Mesodermal cell (in vitro differentiated cells): ENCODE data around the gene PCDHA4.
"Not testable (repeated sequence)": the region's sequence is repeated elsewhere in the genome, so short reads cannot be mapped to it uniquely, and the experiment has no call there.

Source experiments
- H3K27ac ChIP-seq: 2 replicates; pipeline ENCODE4 v1.7.0; 2013; ENCODE audit warnings: mild to moderate bottlenecking, low read depth, low read length, moderate library complexity; ENCODE audit not compliant: severe bottlenecking
- H3K36me3 ChIP-seq: 2 replicates; pipeline ENCODE4 v1.7.1; 2013; ENCODE audit warnings: mild to moderate bottlenecking, low read length, moderate library complexity; ENCODE audit not compliant: control insufficient read depth, insufficient read depth
- H3K4me1 ChIP-seq: one replicate; pipeline ENCODE4 v1.7.1; 2013; ENCODE audit warnings: mild to moderate bottlenecking, low read length; ENCODE audit not compliant: insufficient read depth, control insufficient read depth, poor library complexity, severe bottlenecking
- H3K4me3 ChIP-seq: 2 replicates; pipeline ENCODE4 v1.7.0; 2013; ENCODE audit warnings: low read length, control low read depth, mild to moderate bottlenecking; ENCODE audit not compliant: insufficient read depth, poor library complexity, severe bottlenecking; ENCODE audit errors: extremely low read depth
- H3K9me3 ChIP-seq: 2 replicates; pipeline ENCODE4 v1.7.1; 2013; ENCODE audit warnings: mild to moderate bottlenecking, low read length, moderate library complexity; ENCODE audit not compliant: control insufficient read depth
- WGBS, 2 experiments: methylation state at CpG; one replicate each; pipeline ENCODE4 v1.1.5; 2013; ENCODE audit warnings: missing lambda C conversion rate in 2 of 2; ENCODE audit not compliant: insufficient coverage in 2 of 2; 5-methylcytosine and 5-hydroxymethylcytosine counted together

PCDHA4 gene

DNA sequence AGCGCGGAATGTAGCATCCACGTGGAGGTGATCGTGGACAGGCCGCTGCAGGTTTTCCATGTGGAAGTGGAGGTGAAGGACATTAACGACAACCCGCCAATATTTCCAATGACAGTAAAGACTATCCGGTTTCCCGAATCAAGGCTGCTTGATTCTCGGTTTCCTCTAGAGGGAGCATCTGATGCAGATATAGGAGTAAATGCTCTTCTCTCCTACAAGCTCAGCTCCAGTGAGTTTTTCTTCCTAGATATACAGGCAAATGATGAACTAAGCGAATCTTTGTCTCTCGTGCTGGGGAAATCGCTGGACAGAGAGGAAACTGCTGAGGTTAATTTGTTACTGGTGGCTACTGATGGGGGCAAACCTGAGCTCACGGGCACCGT is 11.6 kb upstream of the PCDHA4 start:
- Histone ChIP-seq H3K9me3 (peaks cover 15% of the 10 kb centered on the region), H3K27ac (no peak overlapping the region), H3K4me3 (peak overlapping the region; percentile 29)

DNA sequence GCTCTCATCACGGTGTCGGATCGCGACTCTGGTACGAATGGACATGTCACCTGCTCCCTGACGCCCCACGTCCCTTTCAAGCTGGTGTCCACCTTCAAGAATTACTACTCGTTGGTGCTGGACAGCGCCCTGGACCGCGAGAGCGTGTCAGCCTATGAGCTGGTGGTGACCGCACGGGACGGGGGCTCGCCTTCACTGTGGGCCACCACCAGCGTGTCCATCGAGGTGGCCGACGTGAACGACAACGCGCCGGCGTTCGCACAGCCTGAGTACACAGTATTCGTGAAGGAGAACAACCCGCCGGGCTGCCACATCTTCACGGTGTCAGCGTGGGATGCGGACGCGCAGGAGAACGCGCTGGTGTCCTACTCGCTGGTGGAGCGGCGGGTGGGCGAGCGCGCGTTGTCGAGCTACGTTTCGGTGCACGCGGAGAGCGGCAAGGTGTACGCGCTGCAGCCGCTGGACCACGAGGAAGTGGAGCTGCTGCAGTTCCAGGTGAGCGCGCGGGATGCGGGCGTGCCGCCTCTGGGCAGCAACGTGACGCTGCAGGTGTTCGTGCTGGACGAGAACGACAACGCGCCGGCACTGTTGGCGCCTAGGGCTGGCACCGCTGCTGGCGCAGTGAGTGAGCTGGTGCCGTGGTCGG is 10.7 kb upstream of the PCDHA4 start:
- peaks cover 15% of the 10 kb centered on the region for H3K9me3 ChIP-seq
- not testable (repeated sequence) for H3K27ac ChIP-seq, H3K4me1 ChIP-seq, H3K36me3 ChIP-seq, H3K4me3 ChIP-seq
- 96% methylated on average over 61 to 63 of the region's 72 CpGs for WGBS, 2 experiments

More for the DNA sequence above, 11.6 kb upstream of the PCDHA4 start:
- WGBS, 2 experiments = 71 to 77% methylated on average over 8 to 10 of the region's 15 CpGs
- Histone ChIP-seq H3K36me3 (no peaks in the 10 kb centered on the region), H3K4me1 (no peaks in the 10 kb centered on the region)

DNA sequence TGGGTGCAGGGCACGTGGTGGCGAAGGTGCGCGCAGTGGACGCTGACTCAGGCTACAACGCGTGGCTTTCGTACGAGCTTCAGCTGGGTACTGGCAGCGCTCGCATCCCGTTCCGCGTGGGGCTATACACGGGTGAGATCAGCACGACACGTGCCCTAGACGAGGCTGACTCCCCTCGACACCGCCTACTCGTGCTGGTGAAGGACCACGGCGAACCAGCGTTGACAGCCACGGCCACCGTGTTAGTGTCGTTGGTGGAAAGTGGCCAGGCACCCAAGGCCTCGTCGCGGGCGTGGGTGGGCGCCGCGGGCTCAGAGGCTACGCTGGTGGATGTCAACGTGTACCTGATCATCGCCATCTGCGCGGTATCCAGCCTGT is 10.2 kb upstream of the PCDHA4 start:
- Histone ChIP-seq H3K9me3 (peaks cover 15% of the 10 kb centered on the region), H3K4me1 (no peaks in the 10 kb centered on the region), H3K36me3 (no peaks in the 10 kb centered on the region), H3K4me3 (no peak overlapping the region), H3K27ac (no peak overlapping the region)
- WGBS, 2 experiments = 95 to 96% methylated on average over 39 of the region's 39 CpGs

DNA sequence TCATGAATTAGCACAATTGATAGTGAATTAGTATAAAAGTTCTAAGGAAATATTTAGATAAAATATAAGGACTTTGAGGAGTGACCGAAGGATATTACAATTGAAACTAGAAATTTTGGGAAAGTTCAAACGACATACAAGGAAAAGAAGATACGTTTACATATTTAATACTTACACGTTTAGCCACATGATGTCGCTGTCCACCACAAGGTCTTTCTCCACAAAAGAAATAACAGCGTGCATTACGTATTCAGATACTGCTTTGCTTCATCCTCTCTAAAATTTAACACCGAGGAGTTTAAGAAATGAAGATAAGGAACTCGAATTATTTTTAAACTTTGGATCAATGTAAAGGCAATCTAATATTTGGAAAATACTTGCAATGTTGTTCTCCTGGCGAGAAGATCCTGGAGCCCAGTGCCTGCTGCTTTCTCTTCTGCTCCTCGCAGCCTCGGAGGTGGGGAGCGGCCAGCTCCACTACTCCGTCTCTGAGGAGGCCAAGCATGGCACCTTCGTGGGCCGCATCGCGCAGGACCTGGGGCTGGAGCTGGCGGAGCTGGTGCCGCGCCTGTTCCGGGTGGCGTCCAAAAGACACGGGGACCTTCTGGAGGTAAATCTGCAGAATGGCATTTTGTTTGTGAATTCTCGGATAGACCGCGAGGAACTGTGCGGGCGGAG is 5.9 kb upstream of the PCDHA4 start, which contains the start of gene PCDHA3:
Gene PCDHA3 (plus strand): TSS at position 242 of the 678 bp plus-strand sequence.
- Histone ChIP-seq H3K36me3 (no peaks in the 10 kb centered on the region), H3K4me3 (no peak within 1 kb of the TSS), H3K4me1 (no peaks in the 10 kb centered on the region), H3K9me3 (no peaks in the 10 kb centered on the region), H3K27ac (no peak within 1 kb of the TSS)
- WGBS, 2 experiments = 95 to 97% methylated on average over 7 to 22 of the region's 29 CpGs

DNA sequence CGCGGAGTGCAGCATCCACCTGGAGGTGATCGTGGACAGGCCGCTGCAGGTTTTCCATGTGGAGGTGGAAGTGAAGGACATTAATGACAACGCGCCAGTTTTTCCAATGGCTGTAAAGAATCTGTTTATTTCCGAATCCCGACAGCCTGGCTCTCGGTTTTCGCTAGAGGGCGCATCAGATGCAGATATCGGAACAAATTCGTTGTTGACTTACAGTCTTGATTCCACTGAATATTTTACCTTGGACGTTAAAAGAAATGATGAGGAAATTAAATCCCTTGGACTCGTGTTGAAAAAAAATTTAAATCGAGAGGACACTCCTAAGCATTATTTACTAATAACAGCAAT is 5.4 kb upstream of the PCDHA4 start:
- no peaks in the 10 kb centered on the region for H3K36me3 ChIP-seq
- no peaks in the 10 kb centered on the region for H3K9me3 ChIP-seq
- no peak overlapping the region for H3K4me3 ChIP-seq
- no peaks in the 10 kb centered on the region for H3K4me1 ChIP-seq
- 95 to 97% methylated on average over 16 of the region's 16 CpGs for WGBS, 2 experiments
- no peak overlapping the region for H3K27ac ChIP-seq

DNA sequence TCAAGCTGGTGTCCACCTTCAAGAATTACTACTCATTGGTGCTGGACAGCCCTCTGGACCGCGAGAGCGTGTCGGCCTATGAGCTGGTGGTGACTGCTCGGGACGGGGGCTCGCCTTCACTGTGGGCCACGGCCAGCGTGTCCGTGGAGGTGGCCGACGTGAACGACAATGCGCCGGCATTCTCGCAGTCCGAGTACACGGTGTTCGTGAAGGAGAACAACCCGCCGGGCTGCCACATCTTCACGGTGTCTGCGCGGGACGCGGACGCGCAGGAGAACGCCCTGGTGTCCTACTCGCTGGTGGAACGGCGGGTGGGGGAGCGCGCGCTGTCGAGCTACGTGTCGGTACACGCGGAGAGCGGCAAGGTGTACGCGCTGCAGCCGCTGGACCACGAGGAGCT is 4.5 kb upstream of the PCDHA4 start:
- H3K9me3 ChIP-seq, H3K27ac ChIP-seq, H3K36me3 ChIP-seq, H3K4me1 ChIP-seq, H3K4me3 ChIP-seq: not testable (repeated sequence)
- WGBS, 2 experiments = 97% methylated on average over 35 to 44 of the region's 45 CpGs

DNA sequence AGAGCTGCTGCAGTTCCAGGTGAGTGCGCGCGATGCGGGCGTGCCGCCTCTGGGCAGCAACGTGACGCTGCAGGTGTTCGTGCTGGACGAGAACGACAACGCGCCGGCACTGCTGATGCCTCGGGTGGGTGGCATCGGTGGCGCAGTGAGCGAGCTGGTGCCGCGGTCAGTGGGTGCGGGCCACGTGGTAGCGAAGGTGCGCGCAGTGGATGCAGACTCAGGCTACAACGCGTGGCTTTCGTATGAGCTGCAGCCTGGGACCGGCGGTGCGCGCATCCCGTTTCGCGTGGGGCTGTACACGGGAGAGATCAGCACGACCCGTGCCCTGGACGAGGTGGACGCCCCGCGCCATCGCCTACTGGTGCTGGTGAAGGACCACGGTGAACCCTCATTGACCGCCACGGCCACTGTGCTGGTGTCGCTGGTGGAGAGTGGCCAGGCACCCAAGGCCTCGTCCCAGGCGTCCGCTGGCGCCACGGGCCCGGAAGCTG is 4.0 kb upstream of the PCDHA4 start:
- Histone ChIP-seq H3K4me1 (no peaks in the 10 kb centered on the region), H3K4me3 (no peak overlapping the region), H3K36me3 (no peaks in the 10 kb centered on the region), H3K27ac (no peak overlapping the region), H3K9me3 (no peaks in the 10 kb centered on the region)
- 96 to 97% methylated on average over 52 to 53 of the region's 53 CpGs for WGBS, 2 experiments

DNA sequence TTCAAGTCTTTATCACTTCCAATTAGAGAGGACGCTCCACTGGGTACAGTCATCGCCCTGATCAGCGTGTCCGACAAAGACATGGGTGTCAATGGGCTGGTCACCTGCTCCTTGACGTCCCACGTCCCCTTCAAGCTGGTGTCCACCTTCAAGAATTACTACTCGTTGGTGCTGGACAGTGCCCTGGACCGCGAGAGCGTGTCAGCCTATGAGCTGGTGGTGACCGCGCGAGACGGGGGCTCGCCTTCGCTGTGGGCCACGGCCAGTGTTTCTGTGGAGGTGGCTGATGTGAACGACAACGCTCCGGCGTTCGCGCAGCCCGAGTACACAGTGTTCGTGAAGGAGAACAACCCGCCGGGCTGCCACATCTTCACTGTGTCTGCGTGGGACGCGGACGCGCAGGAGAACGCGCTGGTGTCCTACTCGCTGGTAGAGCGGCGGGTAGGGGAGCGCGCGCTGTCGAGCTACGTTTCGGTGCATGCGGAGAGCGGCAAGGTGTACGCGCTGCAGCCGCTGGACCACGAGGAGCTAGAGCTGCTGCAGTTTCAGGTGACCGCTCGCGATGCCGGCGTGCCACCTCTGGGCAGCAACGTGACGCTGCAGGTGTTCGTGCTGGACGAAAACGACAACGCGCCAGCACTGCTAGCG is 1.5 kb downstream of the PCDHA4 start:
- not testable (repeated sequence) for H3K9me3 ChIP-seq, H3K36me3 ChIP-seq, H3K4me1 ChIP-seq, H3K4me3 ChIP-seq, H3K27ac ChIP-seq
- WGBS, 2 experiments = 96 to 97% methylated on average over 53 to 62 of the region's 62 CpGs

DNA sequence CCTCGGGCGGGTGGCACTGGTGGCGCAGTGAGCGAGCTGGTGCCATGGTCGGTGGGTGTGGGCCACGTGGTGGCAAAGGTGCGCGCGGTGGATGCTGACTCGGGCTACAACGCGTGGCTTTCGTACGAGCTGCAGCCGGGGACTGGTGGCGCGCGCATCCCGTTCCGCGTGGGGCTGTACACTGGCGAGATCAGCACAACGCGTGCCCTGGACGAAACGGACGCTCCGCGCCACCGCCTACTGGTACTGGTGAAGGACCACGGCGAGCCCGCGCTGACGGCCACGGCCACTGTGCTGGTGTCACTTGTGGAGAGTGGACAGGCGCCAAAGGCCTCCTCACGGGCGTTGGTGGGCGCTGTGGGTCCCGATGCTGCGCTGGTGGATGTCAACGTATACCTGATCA is 2.0 kb downstream of the PCDHA4 start:
- Histone ChIP-seq H3K9me3 (no peaks in the 10 kb centered on the region), H3K27ac (no peak overlapping the region), H3K36me3 (no peaks in the 10 kb centered on the region), H3K4me1 (no peaks in the 10 kb centered on the region), H3K4me3 (no peak overlapping the region)
- 95 to 97% methylated on average over 43 of the region's 43 CpGs for WGBS, 2 experiments

DNA sequence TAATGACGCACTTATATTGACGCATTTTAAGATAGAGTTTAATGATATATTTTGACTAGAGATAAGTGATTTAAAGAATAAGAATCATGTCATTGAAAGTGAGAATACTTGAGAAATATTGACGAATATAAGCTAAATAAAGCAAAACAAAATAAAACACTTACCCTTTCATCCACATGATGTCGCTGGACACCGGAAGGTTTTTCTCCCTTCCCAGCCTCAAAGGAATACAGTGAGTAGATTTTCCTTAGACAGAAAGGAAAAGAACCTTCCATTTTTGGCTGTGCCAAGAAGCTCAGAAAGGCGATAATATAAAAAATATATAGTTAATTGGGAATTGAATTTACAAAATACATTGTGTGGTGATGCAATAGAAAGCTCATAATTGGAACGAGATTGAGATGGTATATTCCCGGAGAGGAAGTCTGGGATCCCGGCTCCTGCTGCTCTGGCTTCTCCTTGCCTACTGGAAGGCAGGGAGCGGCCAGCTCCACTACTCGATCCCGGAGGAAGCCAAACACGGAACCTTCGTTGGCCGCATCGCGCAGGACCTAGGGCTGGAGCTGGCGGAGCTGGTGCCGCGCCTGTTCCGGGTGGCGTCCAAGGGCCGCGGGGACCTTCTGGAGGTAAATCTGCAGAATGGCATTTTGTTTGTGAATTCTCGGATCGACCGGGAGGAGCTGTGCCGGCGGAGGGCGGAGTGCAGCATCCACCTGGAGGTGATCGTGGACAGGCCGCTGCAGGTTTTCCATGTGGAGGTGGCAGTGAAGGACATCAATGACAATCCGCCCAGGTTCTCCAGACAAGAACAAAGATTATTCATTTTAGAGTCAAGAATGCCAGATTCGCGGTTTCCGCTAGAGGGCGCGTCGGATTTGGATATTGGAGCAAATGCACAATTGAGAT is 14.8 kb downstream of the PCDHA4 start, which contains the start of gene PCDHA5:
Gene PCDHA5 (plus strand): TSS at position 239 of the 906 bp plus-strand sequence.
- Histone ChIP-seq H3K36me3 (no peaks in the 10 kb centered on the region), H3K9me3 (no peaks in the 10 kb centered on the region), H3K4me3 (no peak within 1 kb of the TSS)

More for the DNA sequence above, 14.8 kb downstream of the PCDHA4 start, which contains the start of gene PCDHA5:
- no peaks in the 10 kb centered on the region for H3K4me1 ChIP-seq
- WGBS, 2 experiments = 93 to 94% methylated on average over 35 to 36 of the region's 39 CpGs
- H3K27ac ChIP-seq = no peak within 1 kb of the TSS
